Activated CD8-positive, alpha-beta memory T cell treated with anti-CD3 and anti-CD28 coated beads for 36 hours (primary cell): ENCODE measurements around the gene TRMT10A. TPM values are rescaled to one million over a fixed set of nuclear protein-coding genes. Genes with fewer than 3 reads are reported as not detected.
"Not testable (repeated sequence)": the region's sequence is repeated elsewhere in the genome, so short reads cannot be mapped to it uniquely, and the experiment has no call there.

Experiments used
- CTCF ChIA-PET: fragments of 350-600 bp; sonication (Branson Sonifier 250); formaldehyde crosslinking; loops from one replicate; lab custom pipeline; 2021; ENCODE audit warnings: antibody characterized with exemption; lab: Charles Lee
- POLR2A ChIA-PET: fragments of 350-600 bp; sonication (Branson Sonifier 250); formaldehyde crosslinking; loops from one replicate; lab custom pipeline; 2021; ENCODE audit warnings: antibody characterized with exemption; lab: Charles Lee
- total RNA-seq, 2 experiments: library from RNA; stranded (reverse); gene quantifications; one replicate each; pipeline ENCODE4 v1.2.3, GENCODE V29; 2021

TRMT10A gene
- total RNA-seq, 2 experiments from 2014 or later: 7.6 to 8.7 TPM

DNA sequence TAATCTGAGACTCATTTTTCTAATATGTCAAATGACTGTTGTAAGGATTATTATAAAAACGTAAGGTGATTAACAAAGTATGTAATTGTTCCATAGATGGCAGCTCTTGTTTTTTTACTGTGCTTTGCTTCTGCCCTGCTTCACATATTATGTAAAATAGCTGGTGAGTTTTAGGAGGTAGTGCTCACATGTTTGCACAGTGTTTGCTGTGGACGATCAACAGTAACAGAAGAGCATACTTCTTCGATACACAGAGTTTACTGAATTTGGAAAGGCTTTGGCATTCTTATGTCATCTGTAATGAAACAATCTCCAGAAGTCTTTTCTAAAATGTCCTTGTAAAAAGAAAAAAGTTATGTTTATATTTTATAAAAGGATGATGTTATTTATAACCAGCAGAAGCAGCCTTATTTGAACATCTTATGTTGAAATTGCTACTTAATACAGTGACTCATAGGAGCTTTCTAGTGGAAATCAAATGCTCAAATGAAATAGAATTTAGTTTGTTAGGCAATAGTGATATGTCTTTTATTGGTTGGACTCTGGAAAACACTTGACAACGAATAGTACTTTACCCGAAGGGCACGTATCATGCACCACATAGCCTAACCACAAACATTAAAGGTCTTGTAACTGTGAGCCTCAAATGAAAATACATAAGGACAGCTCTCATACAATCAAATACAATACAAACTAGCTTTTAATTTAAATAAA lies 8.8 kb upstream of the TRMT10A start:
- POLR2A ChIA-PET: no interaction called here
- CTCF ChIA-PET: no interaction called here

DNA sequence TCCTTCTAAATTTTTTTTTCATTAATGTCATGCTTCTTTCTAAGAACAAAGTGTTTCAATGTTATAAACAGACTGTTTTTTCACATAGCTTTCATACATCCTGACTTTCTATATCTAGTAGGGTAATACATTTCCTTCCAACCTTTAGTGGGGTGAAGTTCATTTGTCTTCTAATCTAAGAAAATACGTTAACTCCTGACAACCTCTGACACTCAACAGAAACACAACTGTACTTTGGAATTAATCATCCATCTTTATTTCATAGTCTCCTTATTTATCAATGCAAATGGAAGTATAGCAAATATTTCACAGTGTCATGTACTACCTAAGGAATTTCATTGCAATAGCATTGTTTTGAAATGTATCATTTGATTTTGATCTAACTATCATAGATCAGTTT lies 8.0 kb upstream of the TRMT10A start:
- ChIA-PET CTCF (no interaction called here), POLR2A (no interaction called here)

DNA sequence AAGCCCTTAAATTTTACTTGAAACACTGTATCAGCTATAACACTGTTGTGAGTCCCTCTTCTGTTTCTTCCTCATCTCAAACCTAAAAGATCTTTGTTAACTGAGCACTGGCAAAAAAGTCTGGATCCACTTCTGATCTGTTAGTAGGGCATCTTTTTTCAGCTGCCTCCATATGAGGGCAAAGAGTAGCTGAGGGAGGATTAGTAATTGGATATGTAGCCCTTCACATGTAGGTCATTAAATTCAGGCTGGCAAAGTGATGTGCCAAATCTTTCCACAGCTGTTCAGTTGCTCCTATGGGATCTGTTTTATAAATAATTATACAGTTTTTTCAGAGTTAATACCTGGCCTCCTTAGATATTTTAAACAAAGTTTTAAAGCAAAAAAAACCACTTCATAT lies 1.1 kb upstream of the TRMT10A start:
- POLR2A ChIA-PET: no interaction called here
- CTCF ChIA-PET: no interaction called here

DNA sequence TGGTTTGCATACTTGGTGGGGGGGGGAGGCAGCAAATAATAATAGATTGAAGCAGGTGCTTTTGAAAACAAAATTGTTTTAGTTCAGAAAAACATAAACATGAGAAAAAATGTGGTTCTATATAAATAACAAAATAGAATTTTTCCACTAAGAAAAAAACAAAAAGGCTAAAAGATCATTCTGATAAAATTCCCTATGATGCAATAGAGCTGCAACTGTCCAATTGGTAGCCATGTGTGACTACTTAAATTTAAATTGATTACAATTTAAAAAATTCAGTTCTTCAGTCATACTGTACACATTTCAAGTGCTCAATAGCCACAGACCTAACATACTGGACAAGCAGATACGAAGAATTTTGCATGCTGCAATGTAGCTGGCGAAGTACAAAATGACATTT lies 11.0 kb downstream of the TRMT10A start:
- CTCF ChIA-PET: no interaction called here
- POLR2A ChIA-PET: no interaction called here

DNA sequence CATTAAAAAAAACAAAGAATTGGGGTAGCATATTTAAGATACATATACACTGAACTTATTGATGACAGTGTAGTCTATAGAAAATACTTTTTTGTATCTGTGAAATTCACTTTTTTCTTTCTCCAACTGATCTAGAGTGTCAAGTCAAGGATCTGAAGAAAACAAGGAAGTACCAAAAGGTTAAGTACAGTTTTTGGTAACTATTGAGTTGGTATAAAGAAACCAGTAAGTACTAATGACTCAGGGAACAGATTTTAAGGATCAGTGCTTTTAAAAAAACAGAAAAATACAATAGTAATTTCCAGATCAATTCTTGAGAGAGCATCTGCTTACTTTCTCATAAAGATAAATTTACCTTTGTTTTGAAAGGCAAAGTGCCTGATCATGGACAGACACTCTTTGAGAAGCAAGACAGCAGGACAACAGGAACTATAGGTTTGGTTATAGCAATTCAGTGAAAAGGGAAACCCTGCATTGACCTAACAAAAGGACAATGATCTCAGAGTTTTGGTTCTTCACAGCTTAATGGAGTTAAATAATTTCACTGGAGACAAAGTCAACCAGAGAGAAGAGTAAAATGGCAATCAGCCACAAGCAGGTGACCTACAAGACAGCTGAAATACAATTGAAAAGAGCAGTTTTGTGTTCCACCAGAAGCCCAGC lies 23.4 kb downstream of the TRMT10A start:
- ChIA-PET CTCF (interaction anchor here (0.8 kb wide), 1 partner anchor 268 kb away, joined by 3 read pairs; no protein-coding TSS in a partner anchor), POLR2A (no interaction called here)

DNA sequence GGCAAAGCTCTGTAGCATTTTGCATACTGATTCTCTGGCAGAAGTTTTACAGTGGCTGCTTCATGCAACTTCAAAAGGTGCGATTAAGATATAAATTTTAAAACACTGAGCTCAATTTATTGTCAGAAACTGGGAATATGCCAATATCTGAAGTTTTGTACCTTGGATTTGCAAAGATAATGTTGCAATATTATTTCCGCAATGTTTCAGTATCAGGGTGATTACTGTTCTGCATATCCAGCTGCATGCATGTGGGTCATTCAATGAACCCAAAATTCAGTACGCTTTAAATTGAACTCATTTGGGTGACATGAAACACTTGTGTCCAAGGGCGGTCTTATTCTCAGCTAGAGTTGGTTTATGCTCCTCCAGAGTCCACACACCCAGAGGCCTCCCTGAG lies 26.2 kb downstream of the TRMT10A start:
- POLR2A ChIA-PET: no interaction called here
- CTCF ChIA-PET: no interaction called here

DNA sequence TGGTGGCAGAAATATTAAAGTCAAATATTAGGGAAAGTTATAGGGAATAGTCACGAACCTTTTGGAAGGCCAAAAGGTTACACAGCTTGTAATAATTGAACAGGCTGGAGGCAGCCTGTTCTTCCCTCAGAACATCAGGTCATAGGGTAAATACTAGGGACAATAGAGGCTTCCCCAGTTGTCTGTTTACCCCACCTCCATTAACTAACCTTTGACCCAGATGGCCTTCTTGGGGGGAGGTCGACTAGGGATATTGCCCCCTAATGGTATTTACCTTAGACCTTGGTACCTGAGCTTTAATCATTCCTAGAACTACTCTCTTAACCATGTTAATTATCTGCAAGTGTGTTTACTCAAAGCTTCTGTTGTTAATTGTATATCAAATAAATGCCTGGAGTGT lies 27.0 kb downstream of the TRMT10A start:
- ChIA-PET POLR2A (no interaction called here), CTCF (no interaction called here)

DNA sequence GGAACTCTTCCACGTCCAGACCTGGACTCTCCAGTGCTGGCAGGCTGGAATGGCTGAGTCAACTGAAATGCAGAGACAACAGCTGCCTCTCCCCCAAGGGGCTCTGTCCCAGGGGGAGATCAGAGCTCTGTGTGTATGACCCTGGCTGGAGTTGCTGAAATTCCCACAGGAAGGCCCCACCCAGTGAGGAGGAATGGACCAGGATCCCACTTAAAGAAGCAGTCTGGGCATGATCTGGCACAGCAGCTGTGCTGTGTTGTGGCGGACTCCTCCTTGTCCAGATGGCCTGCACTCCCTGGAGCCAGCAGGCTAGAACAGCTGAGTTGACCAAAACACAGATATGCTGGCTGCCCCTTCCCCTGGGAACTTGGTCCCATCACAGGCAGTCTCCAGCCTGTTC lies 27.6 kb downstream of the TRMT10A start:
- ChIA-PET CTCF (no interaction called here), POLR2A (no interaction called here)

DNA sequence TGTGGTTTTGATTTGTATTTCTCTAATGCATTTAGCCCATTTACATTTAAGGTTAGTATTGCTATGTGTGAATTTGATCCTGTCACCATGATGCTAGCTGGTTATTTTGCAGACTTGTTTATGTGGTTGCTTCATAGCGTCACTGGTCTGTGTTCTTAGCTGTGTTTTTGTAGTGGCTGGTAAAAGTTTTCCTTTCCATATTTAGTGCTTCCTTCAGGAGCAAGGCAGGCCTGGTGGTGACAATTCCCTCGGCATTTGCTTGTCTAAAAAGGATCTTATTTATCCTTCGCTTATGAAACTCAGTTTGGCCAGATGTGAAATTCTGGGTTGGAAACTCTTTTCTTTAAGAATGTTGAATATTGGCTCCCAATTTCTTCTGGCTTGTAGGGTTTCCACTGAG lies 29.1 kb downstream of the TRMT10A start:
- POLR2A ChIA-PET, CTCF ChIA-PET: not testable (repeated sequence)

DNA sequence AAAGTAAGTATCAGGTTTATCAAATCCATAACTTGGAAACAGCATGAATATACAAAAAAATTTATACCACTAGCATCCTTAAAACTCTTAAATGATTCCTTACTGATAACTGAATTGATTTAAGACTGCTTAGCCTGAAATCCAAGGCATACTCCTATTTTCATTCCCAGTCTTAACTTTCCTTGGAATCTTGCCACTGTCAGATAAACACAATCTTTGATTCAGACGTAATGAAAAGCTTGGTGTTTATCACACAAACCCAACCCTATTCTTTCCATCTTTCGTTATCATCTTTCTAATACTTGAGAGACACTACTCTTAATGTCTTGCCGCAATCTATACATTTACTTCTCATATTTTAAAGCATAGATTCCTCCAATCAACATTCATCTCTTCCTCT lies 33.9 kb downstream of the TRMT10A start:
- ChIA-PET POLR2A (no interaction called here), CTCF (interaction anchor here (0.7 kb wide), 1 partner anchor 282 kb away, joined by 3 read pairs; no protein-coding TSS in a partner anchor)

DNA sequence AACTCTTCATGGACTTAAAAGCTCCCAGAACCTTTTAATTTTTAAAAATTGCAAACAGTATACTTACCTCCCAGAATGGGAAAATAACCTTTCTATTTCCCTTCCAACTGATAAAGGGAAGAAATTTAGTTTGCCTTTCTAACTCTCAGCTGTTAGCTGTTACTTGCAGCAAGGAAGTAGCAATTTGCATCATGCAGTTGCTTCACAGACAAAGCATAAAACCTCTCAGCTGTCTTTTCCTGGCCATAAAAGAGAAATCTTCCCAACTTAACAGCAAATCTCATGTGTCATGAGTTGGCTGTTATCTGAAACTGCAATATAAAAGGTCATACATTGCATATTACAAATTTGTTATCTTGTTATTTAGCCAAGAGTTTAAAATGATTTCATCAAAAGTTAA lies 34.6 kb downstream of the TRMT10A start:
- ChIA-PET CTCF (no interaction called here), POLR2A (no interaction called here)

DNA sequence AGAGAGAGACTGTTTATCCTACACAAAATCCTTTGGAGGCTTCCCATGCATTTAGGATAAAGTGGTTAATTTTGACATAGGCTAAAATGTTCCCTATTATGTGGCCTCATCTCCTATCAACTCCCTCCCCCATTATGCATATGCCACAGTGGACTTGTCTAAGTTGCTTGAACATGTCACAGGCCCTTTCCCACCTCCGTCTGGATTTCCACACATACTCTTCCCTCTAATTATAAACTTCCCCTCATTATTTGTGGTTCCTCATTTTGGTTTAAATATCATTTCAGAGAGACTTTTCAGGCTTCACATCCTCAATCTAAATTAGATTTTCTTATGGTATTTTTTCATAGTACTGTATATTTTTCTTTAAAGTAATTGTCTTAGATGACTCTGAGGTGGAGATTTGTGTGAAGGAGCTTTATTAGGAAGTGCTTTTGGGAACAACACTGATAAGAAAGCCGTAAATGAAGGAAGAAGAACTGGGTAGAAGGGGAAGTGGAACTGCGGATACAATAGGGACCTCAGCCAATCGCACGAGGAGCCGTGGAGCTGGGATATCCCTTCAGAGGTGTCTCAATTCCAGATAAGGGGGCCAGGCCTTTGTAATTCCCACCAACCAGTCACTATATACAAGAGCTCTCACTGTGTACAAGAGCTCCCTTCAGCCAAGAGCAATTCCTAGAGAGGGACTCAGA lies 45.1 kb downstream of the TRMT10A start:
- CTCF ChIA-PET: no interaction called here
- POLR2A ChIA-PET: no interaction called here

DNA sequence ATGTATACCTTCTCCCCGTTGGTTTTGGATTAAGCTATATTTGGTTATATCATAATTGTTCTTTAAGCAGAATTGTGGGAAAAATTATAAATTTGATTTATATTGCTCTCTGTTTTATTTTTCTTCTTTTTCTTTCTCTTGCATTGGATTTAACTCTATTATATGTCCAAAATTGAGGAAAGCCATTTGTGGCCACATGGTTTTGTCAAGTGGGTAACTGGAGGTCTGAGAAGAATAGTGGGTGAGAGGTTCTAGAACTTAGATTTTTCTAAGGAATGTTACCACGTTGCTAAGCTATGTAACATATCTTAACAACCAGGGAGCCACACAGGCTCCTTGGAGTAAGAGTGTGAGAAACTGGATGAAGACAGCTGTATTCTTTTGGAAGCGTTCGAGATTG lies 53.1 kb downstream of the TRMT10A start, which contains the start of gene C4orf17:
C4orf17 (plus strand) TSS at position 301 of the 400 bp plus-strand sequence. CDS start 2,061 bp downstream, outside the sequence.
- CTCF ChIA-PET: interaction anchor here (0.6 kb wide), 1 partner anchor 582 kb away, joined by 4 read pairs; the partner anchor contains the start of gene EIF4E
- POLR2A ChIA-PET: no interaction called here

DNA sequence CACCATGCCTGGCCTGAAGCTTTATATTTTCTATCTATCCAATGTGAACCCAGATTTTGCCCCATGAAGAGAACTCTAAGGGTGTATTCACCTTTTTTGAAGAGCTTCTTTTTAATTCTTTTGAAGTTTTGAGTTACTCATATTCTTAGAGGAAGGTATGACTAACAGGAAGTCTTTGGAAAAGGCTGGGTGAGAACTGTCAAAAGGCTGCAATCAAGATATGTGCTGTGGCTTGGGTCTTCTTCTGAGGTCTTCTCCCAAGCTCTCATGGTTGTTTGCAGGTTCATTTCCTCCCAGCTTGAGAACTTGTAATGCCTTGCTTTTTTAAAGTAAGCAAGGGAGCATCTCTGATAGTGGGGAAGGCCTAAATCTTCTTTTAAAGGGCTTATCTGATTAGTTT lies 56.1 kb downstream of the TRMT10A start:
- ChIA-PET CTCF (no interaction called here), POLR2A (no interaction called here)

DNA sequence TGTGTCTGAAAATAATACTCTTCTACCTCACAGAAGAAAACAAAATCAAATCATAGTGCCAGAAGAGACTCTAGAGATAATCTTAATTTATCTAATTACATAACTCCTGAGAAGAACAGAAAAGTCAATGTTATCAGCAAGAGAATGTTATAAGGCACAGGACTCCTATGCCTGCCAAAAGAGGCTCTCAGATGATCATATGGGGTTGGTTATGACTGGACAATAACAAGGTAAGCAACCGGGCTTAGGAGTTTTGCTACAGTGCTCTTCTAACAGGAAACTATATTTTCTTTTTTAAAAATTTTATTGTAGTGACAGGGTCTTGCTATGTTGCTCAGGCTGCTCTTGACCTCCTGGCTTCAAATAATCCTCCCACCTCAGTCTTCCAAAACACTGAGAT lies 56.5 kb downstream of the TRMT10A start:
- CTCF ChIA-PET: no interaction called here
- POLR2A ChIA-PET: no interaction called here

DNA sequence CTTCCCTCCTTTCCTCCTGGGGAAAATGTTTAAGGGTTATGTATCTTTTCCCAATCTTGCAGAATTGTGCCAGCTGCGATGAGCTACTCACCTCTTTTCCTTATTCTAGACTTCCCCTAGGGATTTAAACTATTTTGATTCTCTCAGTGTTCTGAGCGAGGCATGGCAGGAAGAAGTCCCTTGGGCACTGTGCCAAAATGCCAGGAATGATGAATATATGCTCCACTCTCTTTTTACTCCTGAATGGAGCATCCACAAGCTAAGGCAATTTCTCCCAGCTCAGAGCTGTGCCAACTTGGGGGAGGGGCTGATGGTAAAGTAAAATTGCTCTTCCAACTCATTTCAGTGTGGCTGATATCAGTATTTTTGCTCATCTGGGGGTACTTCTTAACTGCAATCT lies 57.1 kb downstream of the TRMT10A start:
- ChIA-PET CTCF (no interaction called here), POLR2A (no interaction called here)

DNA sequence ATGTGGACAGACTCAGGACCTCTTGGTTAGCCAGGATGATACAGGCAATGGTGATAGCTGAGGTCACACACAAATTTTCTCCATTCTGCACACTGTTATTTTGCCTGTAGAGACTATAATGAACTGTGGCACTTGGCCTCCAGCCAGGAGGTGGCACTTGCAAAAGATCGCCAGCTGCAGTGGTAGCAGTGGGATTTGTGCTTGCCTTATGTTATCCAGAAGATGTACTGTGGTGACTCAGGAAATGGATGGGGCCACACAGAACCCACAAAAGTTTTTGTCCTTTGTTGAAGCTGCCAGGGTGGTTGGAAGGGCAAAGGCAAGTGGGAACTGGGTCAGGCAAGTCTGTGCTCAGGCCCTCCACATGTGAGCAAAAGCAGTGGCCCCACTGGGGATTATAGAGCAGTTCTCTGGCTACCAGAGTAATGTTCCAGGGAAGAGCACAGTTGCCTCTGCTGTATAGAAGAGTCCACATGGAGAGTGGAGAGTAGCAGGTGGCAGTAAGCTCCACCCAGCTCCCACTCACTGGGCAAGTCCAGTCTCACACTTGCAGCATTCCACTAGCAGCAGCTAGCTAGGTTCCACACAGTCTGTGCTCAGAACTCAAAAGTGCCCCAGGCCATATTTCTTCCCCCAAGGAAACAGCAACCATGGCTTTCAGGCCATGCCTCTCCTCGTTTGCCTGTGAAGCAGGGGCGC lies 58.9 kb downstream of the TRMT10A start:
- ChIA-PET POLR2A (no interaction called here), CTCF (no interaction called here)
